WTC11 (cell line): ENCODE data around the gene LRRC34. TPM values are rescaled to one million over a fixed set of nuclear protein-coding genes. Genes with fewer than 3 reads are reported as not detected.

Source experiments
- AFF4 ChIP-seq: sonication (generic); formaldehyde crosslinking; IDR thresholded peaks from 2 replicates; pipeline ENCODE4 v1.8.1; 2023; ENCODE audit warnings: mild to moderate bottlenecking, missing genetic modification reagents, borderline replicate concordance
- AR ChIP-seq: fragments of 250-450 bp; sonication (Bioruptor Pico); IDR thresholded peaks from 2 replicates; pipeline ENCODE4 v1.9.0; 2021; ENCODE audit warnings: mild to moderate bottlenecking
- ARID4B ChIP-seq: sonication (generic); formaldehyde crosslinking; IDR thresholded peaks from 2 replicates; pipeline ENCODE4 v1.8.0; 2023; ENCODE audit warnings: missing genetic modification reagents, mild to moderate bottlenecking, borderline replicate concordance
- ATF6 ChIP-seq: sonication (generic); formaldehyde crosslinking; IDR thresholded peaks from 2 replicates; pipeline ENCODE4 v1.8.1; 2023; ENCODE audit warnings: mild to moderate bottlenecking, missing genetic modification reagents
- ESRRA ChIP-seq: sonication (generic); formaldehyde crosslinking; IDR thresholded peaks from 2 replicates; pipeline ENCODE4 v1.8.1; 2022; ENCODE audit warnings: mild to moderate bottlenecking, missing genetic modification reagents, borderline replicate concordance
- MAX ChIP-seq: sonication (generic); formaldehyde crosslinking; IDR thresholded peaks from 2 replicates; pipeline ENCODE4 v1.8.0; 2022; ENCODE audit warnings: mild to moderate bottlenecking, missing genetic modification reagents
- TEAD4 ChIP-seq: sonication (generic); formaldehyde crosslinking; IDR thresholded peaks from 2 replicates; pipeline ENCODE4 v1.8.0; 2022; ENCODE audit warnings: mild to moderate bottlenecking, missing genetic modification reagents
- TP53 ChIP-seq: sonication (generic); formaldehyde crosslinking; IDR thresholded peaks from 2 replicates; pipeline ENCODE4 v1.8.1; 2023; ENCODE audit warnings: mild to moderate bottlenecking, missing genetic modification reagents
- USF1 ChIP-seq: sonication (generic); formaldehyde crosslinking; IDR thresholded peaks from 2 replicates; pipeline ENCODE4 v1.8.0; 2022; ENCODE audit warnings: mild to moderate bottlenecking, missing genetic modification reagents
- ZNF396 ChIP-seq: fragments of 250-450 bp; sonication (Bioruptor Pico); IDR thresholded peaks from 2 replicates; pipeline ENCODE4 v1.8.0; 2021; ENCODE audit warnings: mild to moderate bottlenecking, moderate library complexity, borderline replicate concordance
- ZNF532 ChIP-seq: fragments of 250-450 bp; sonication (Bioruptor Pico); IDR thresholded peaks from 2 replicates; pipeline ENCODE4 v1.9.0; 2021; ENCODE audit warnings: mild to moderate bottlenecking, borderline replicate concordance
- total RNA-seq: library from RNA; stranded (reverse); gene quantifications from 3 replicates; pipeline ENCODE4 v1.2.3, GENCODE V29; 2021

The LRRC34 gene
- total RNA-seq, 1 experiment from 2014 or later = 8.3 TPM

GRCh38 chr3:169825316-169825715, 12.6 kb upstream of the LRRC34 start (continued):
- no peak for TF ChIP-seq AFF4 (CRISPR knock-in tag)
- TF ChIP-seq ZNF532 (CRISPR knock-in tag) = no peak
- no peak for TF ChIP-seq ESRRA (CRISPR knock-in tag)
- TF ChIP-seq ATF6 (CRISPR knock-in tag) = no peak
- TF ChIP-seq TP53 (CRISPR knock-in tag) = no peak
- TF ChIP-seq ZNF396 = no peak
- TF ChIP-seq AR (CRISPR knock-in tag) = no peak
- no peak for TF ChIP-seq USF1
- no peak for TF ChIP-seq MAX
- TF ChIP-seq ARID4B (CRISPR knock-in tag) = no peak
- no peak for TF ChIP-seq TEAD4 (CRISPR knock-in tag)
